Cardiac muscle cell (in vitro differentiated cells and primary cell): Measurements from ENCODE around the gene CAMK2D. TPM values are rescaled to one million over a fixed set of nuclear protein-coding genes. Genes with fewer than 3 reads are reported as not detected.
A peak's percentile ranks its signal among the peaks of the same experiment; 100 is the strongest.

Experiments used
- DNase-seq, 2 donors: peaks; one replicate each; pipeline versions ENCODE4 v3.0.0 to v3.0.0-alpha.2; 2010 to 2017; ENCODE audit warnings: low read depth in 1 of 2, low spot score in 1 of 2
- H3K27ac ChIP-seq: fragments of 200-600 bp; sonication (generic); 2 replicates; pipeline ENCODE4 v1.5.1; 2016
- H3K27me3 ChIP-seq: fragments of 200-600 bp; sonication (generic); 2 replicates; pipeline ENCODE4 v1.6.0; 2016; ENCODE audit warnings: control low read depth
- H3K36me3 ChIP-seq: fragments of 200-600 bp; sonication (generic); 2 replicates; pipeline ENCODE4 v1.5.1; 2016; ENCODE audit warnings: control low read depth
- H3K4me1 ChIP-seq: fragments of 200-600 bp; sonication (generic); 2 replicates; pipeline ENCODE4 v1.8.1; 2017; ENCODE audit warnings: low read depth, mild to moderate bottlenecking, mixed run types
- H3K4me3 ChIP-seq: fragments of 200-600 bp; sonication (generic); 2 replicates; pipeline ENCODE4 v1.5.1; 2016; ENCODE audit warnings: mild to moderate bottlenecking
- H3K9me3 ChIP-seq: fragments of 200-600 bp; sonication (generic); 2 replicates; pipeline ENCODE4 v1.5.1; 2017; ENCODE audit warnings: low read depth, mild to moderate bottlenecking, control low read depth
- CTCF ChIP-seq: IDR thresholded peaks from 2 replicates; pipeline ENCODE4 v1.5.1; 2012; ENCODE audit warnings: low read depth, mild to moderate bottlenecking, low read length
- polyA plus RNA-seq: library from polyadenylated mRNA; unstranded; fragments of >200 nt; fragmentation: Nextera tagmentation; extraction: Ambion mirVana; gene quantifications from 2 replicates; pipeline ENCODE4 v1.2.1, GENCODE V29; 2016
- total RNA-seq: library from RNA; depleted of rRNA; stranded (reverse); fragments of >200 nt; gene quantifications from 2 replicates; pipeline ENCODE4 v1.2.3, GENCODE V29; 2016

Gene CAMK2D
- total and polyA plus RNA-seq, 2 experiments from 2014 or later: 60.6 to 84.7 TPM

- DNase-seq: no peak
- no peaks in the 10 kb centered on the region for H3K36me3 ChIP-seq
- H3K9me3 ChIP-seq: no peaks in the 10 kb centered on the region
- peaks cover 31% of the 10 kb centered on the region for H3K4me1 ChIP-seq
- TF ChIP-seq CTCF: no peak
- H3K27ac ChIP-seq: peak overlapping the region; percentile 24
- H3K4me3 ChIP-seq: no peak overlapping the region
- no peaks in the 10 kb centered on the region for H3K27me3 ChIP-seq
Measured at GRCh38 chr4:113614414-113614813, 147.1 kb downstream of the CAMK2D start.

- H3K4me3 ChIP-seq: no peak overlapping the region
- DNase-seq: no peak
- TF ChIP-seq CTCF: no peak
- H3K36me3 ChIP-seq: no peaks in the 10 kb centered on the region
- no peaks in the 10 kb centered on the region for H3K27me3 ChIP-seq
- H3K9me3 ChIP-seq: no peaks in the 10 kb centered on the region
- H3K27ac ChIP-seq: no peak overlapping the region
- H3K4me1 ChIP-seq: peaks cover 31% of the 10 kb centered on the region
Measured at GRCh38 chr4:113613503-113613902, 148.0 kb downstream of the CAMK2D start.

- no peaks in the 10 kb centered on the region for H3K36me3 ChIP-seq
- peaks cover 31% of the 10 kb centered on the region for H3K4me1 ChIP-seq
- no peaks in the 10 kb centered on the region for H3K9me3 ChIP-seq
- TF ChIP-seq CTCF: no peak
- peak overlapping the region; percentile 45 for H3K27ac ChIP-seq
- peak in 1 of 2 donors; percentile 56 for DNase-seq
- no peak overlapping the region for H3K4me3 ChIP-seq
- H3K27me3 ChIP-seq: no peaks in the 10 kb centered on the region
Measured at GRCh38 chr4:113610537-113610936, 151.0 kb downstream of the CAMK2D start.

GRCh38 chr4:113607998-113608397 lies 153.5 kb downstream of the CAMK2D start:
- no peaks in the 10 kb centered on the region for H3K27me3 ChIP-seq
- no peaks in the 10 kb centered on the region for H3K9me3 ChIP-seq
- DNase-seq: no peak
- no peaks in the 10 kb centered on the region for H3K36me3 ChIP-seq
- H3K4me1 ChIP-seq: peaks cover 10% of the 10 kb centered on the region
- H3K27ac ChIP-seq: no peak overlapping the region
- no peak overlapping the region for H3K4me3 ChIP-seq
- TF ChIP-seq CTCF: no peak

- H3K9me3 ChIP-seq: no peaks in the 10 kb centered on the region
- no peak overlapping the region for H3K4me3 ChIP-seq
- no peak for TF ChIP-seq CTCF
- no peaks in the 10 kb centered on the region for H3K36me3 ChIP-seq
- peaks cover 10% of the 10 kb centered on the region for H3K4me1 ChIP-seq
- no peak overlapping the region for H3K27ac ChIP-seq
- no peak for DNase-seq
- no peaks in the 10 kb centered on the region for H3K27me3 ChIP-seq
Measured at GRCh38 chr4:113607147-113607720, 154.3 kb downstream of the CAMK2D start.
